Activated T-cell treated with anti-CD3 and anti-CD28 coated beads for 24 hours (primary cell): ENCODE data around the gene ZNF132.
"Not testable (repeated sequence)": the region's sequence is repeated elsewhere in the genome, so short reads cannot be mapped to it uniquely, and the experiment has no call there.

Source experiments
- DNase-seq: peaks from one replicate; pipeline ENCODE4 v3.0.0-alpha.2; 2020; ENCODE audit warnings: low read depth

ZNF132 gene

GRCh38 chr19:58466760-58467589 is 27.0 kb upstream of the ZNF132 start, which contains the start of gene ZNF324:
TSS of gene ZNF324 (plus strand) at chr19:58467080. CDS start at chr19:58469186, 2,106 bp downstream.
- DNase-seq, result peak; percentile 97

GRCh38 chr19:58466089-58466759 is 26.3 kb upstream of the ZNF132 start:
- no peak for DNase-seq

- DNase-seq, result no peak
These were observed 20.1 kb upstream of the ZNF132 start for GRCh38 chr19:58460039-58460438.

GRCh38 chr19:58456111-58456510 is 16.2 kb upstream of the ZNF132 start:
- no peak for DNase-seq

- DNase-seq, result no peak
These were observed 15.4 kb upstream of the ZNF132 start for GRCh38 chr19:58455306-58455705.

- no peak for DNase-seq
These were observed 13.8 kb upstream of the ZNF132 start for GRCh38 chr19:58453743-58454142.

GRCh38 chr19:58451358-58452101 is 11.6 kb upstream of the ZNF132 start, which contains the start of gene ZNF324B:
TSS of gene ZNF324B (plus strand) at chr19:58451622. CDS start at chr19:58453702, 2,080 bp downstream.
- peak; percentile 95 for DNase-seq

- no peak for DNase-seq
These were observed 11.0 kb upstream of the ZNF132 start for GRCh38 chr19:58450856-58451357.

- not testable (repeated sequence) for DNase-seq
These were observed 10.0 kb upstream of the ZNF132 start for GRCh38 chr19:58449980-58450379.

- not testable (repeated sequence) for DNase-seq
These were observed 8.9 kb upstream of the ZNF132 start for GRCh38 chr19:58448860-58449259.

GRCh38 chr19:58442986-58443385 is 3.0 kb upstream of the ZNF132 start:
- DNase-seq, result not testable (repeated sequence)

GRCh38 chr19:58440556-58440955 is 603 bp upstream of the ZNF132 start:
- no peak for DNase-seq

- no peak for DNase-seq
These were observed 5.7 kb downstream of the ZNF132 start for GRCh38 chr19:58434217-58434616.

GRCh38 chr19:58429745-58430144 is 10.2 kb downstream of the ZNF132 start:
- DNase-seq, result no peak

GRCh38 chr19:58428617-58429016 is 11.3 kb downstream of the ZNF132 start:
- DNase-seq, result no peak

- DNase-seq, result no peak
These were observed 22.9 kb downstream of the ZNF132 start for GRCh38 chr19:58417071-58417470.

- no peak for DNase-seq
These were observed 23.3 kb downstream of the ZNF132 start for GRCh38 chr19:58416604-58417003.

GRCh38 chr19:58409010-58409790 is 30.8 kb downstream of the ZNF132 start:
- DNase-seq, result peak; percentile 30

- peak; percentile 94 for DNase-seq
These were observed 31.6 kb downstream of the ZNF132 start, which contains the start of gene ZNF584 for GRCh38 chr19:58408152-58409009. TSS of gene ZNF584 (plus strand) at chr19:58408649. CDS start at chr19:58409148, 499 bp downstream.

- no peak for DNase-seq
These were observed 32.2 kb downstream of the ZNF132 start for GRCh38 chr19:58407658-58408151.
